ENCODE measurements around the gene TMEM8B. TPM values are rescaled to one million over a fixed set of nuclear protein-coding genes. Genes with fewer than 3 reads are reported as not detected.

Gene TMEM8B
- total and polyA plus RNA-seq, 2 of the 8 experiments (the other 6 are each of a cell fraction or from before 2014, with no cell fraction given): 7.5 to 10.4 TPM

DNA sequence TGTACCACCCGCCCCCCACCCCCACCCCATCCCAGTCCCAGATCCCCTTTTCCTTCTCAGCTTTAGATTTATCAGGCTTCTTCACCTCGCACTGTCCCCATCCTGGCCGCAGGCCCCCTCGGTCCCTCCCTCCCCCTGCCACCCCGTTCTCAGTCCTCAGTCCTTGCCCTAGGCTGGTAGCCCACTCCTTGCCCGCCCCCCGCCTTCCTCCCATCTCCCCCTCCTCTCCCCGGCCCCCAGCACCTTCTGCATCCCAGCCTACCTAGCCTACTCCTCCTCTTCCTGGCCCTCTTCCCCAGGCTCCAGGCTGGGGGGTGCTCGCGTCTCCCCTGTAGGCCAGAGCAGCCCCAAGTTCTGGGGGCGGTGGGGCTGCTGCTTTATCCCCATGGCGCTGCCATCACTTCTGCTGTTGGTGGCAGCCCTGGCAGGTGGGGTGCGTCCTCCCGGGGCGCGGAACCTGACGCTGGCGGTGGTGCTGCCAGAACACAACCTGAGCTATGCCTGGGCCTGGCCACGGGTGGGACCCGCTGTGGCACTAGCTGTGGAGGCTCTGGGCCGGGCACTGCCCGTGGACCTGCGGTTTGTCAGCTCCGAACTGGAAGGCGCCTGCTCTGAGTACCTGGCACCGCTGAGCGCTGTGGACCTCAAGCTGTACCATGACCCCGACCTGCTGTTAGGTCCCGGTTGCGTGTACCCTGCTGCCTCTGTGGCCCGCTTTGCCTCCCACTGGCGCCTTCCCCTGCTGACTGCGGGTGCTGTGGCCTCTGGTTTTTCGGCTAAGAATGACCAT is 36.8 kb upstream of the TMEM8B start:
- no peak overlapping the region for H4K5ac ChIP-seq (ENCODE audit: insufficient read length, low read depth, low read length)
- no peak overlapping the region for H3K27ac ChIP-seq (ENCODE audit: low read depth, low read length)
- H2BK120ac ChIP-seq (replicated peaks; ENCODE audit: low read depth, low read length): no peak overlapping the region
- no peaks in the 10 kb centered on the region for H3K9me3 ChIP-seq (ENCODE audit: insufficient read depth in 2 of 2, low read depth in 1 of 2, low read length in 1 of 2)
- peak overlapping the region; percentile 46 to 91 for H3K4me2 ChIP-seq (ENCODE audit: insufficient read depth in 1 of 2, low read depth in 2 of 2, low read length in 2 of 2)
- H3K18ac ChIP-seq (ENCODE audit: extremely low read depth, low read length): no peak overlapping the region; the same call in 1 of the 2 replicates
- H2AFZ ChIP-seq (ENCODE audit: low read length): no peak overlapping the region
- FAIRE-seq (no peak), DNase-seq (ENCODE audit: low read depth in 1 of 2, low spot score in 2 of 2) (no peak)
- H2BK5ac ChIP-seq (ENCODE audit: low read depth, low read length): no peak overlapping the region
- no peak overlapping the region for H2BK20ac ChIP-seq (ENCODE audit: low read length)
- peaks cover 0 to 10% (median 0%) of the 10 kb centered on the region in 4 experiments; a peak in 4 of 7 replicates for H3K27me3 ChIP-seq (replicated peaks in 1 of 4; ENCODE audit: control insufficient read depth in 3 of 4, extremely low read depth in 1 of 4, insufficient read depth in 3 of 4, low read length in 3 of 4)
- H3K79me2 ChIP-seq (ENCODE audit: control insufficient read depth in 1 of 2, insufficient read depth in 2 of 2, low read length in 2 of 2): no peaks in the 10 kb centered on the region
- 86% methylated on average over 26 of the region's 34 CpGs; no CpG with 5 or more reads in 1 of the 2 experiments for WGBS, 2 experiments (ENCODE audit: extremely low coverage in 1 of 2, insufficient coverage in 1 of 2, insufficient read length in 1 of 2, insufficient replicate concordance in 2 of 2, low coverage in 1 of 2, low lambda C conversion rate in 2 of 2, missing lambda C conversion rate in 1 of 2)
- H3K79me1 ChIP-seq (ENCODE audit: low read depth, low read length): no peaks in the 10 kb centered on the region
- no peak overlapping the region for H3K14ac ChIP-seq (ENCODE audit: insufficient read length)
- peak overlapping the region; percentile 11; the same call in 1 of the 2 replicates for H4K8ac ChIP-seq (ENCODE audit: extremely low read depth, insufficient read depth, low read length)
- 0 out of 2 replicates have a peak overlapping the region, but pooled peaks have one; percentile 65 for H2AK5ac ChIP-seq (ENCODE audit: low read depth, low read length)
- ChIA-PET POLR2A (ENCODE audit: partially characterized antibody) (interaction anchor here (0.7 to 3.9 kb wide), 9 partner anchors 12 to 56 kb away, joined by 3 to 38 read pairs (median 4); partner anchors contain the start of genes FAM221B, HINT2, SPAG8 and TMEM8B), CTCF (ENCODE audit: partially characterized antibody) (interaction anchor here (0.7 to 2.6 kb wide), 14 partner anchors 11 to 135 kb away, joined by 3 to 26 read pairs (median 3); partner anchors contain the start of genes HINT2 and SPAG8)
- H4K91ac ChIP-seq (replicated peaks; ENCODE audit: insufficient read length, low read length): no peak overlapping the region
- no peaks in the 10 kb centered on the region for H4K20me1 ChIP-seq (replicated peaks in 1 of 2; ENCODE audit: control insufficient read depth in 1 of 2, insufficient read depth in 2 of 2, low read length in 2 of 2)
- H2BK15ac ChIP-seq (ENCODE audit: low read length): peak overlapping the region; percentile 16; the same call in 1 of the 2 replicates
- H3K36me3 ChIP-seq (ENCODE audit: control insufficient read depth in 2 of 4, insufficient read depth in 4 of 4, low read length in 3 of 4): no peaks in the 10 kb centered on the region
- H3K4ac ChIP-seq (replicated peaks; ENCODE audit: insufficient read length, low read depth, low read length): no peak overlapping the region
- peaks cover 5 to 13% (median 7%) of the 10 kb centered on the region in 4 experiments; a peak in 6 of 7 replicates for H3K4me1 ChIP-seq (replicated peaks in 1 of 4; ENCODE audit: control insufficient read depth in 3 of 4, insufficient read depth in 4 of 4, low read length in 3 of 4)
- no peak overlapping the region for H3K9ac ChIP-seq (replicated peaks in 1 of 4; ENCODE audit: extremely low read depth in 1 of 4, low read depth in 3 of 4, low read length in 3 of 4)
- H3K4me3 ChIP-seq (ENCODE audit: extremely low read depth in 1 of 4, insufficient read depth in 2 of 4, low read depth in 3 of 4, low read length in 4 of 4): peak overlapping the region in 2 of 4 experiments; percentile 65 to 67; a peak in 6 of 8 replicates
- 0 out of 2 replicates have a peak overlapping the region, but pooled peaks have one; percentile 50 for H2BK12ac ChIP-seq (ENCODE audit: low read depth, low read length)
- no peak overlapping the region for H3K23ac ChIP-seq (ENCODE audit: insufficient read length)
- no peak overlapping the region for H3K56ac ChIP-seq (replicated peaks; ENCODE audit: insufficient read length, low read depth, low read length)
- H3K23me2 ChIP-seq (ENCODE audit: low read depth, low read length): peaks cover 5% of the 10 kb centered on the region; the same call in 1 of the 2 replicates
- TF ChIP-seq TAF1 (IDR thresholded peaks at IDR 0.05; ENCODE audit: low read depth, low read length): no peak
- no peak for TF ChIP-seq PHF8 (conservative IDR thresholded peaks at IDR 0.05; ENCODE audit: low read depth, low read length)
- TF ChIP-seq SP4 (IDR thresholded peaks at IDR 0.05; ENCODE audit: low read length): no peak
- TF ChIP-seq EP300 (IDR thresholded peaks at IDR 0.05; ENCODE audit: borderline replicate concordance in 1 of 2, low read depth in 2 of 2, low read length in 2 of 2): no peak
- no peak for TF ChIP-seq ZNF274 (IDR thresholded peaks at IDR 0.05; ENCODE audit: borderline replicate concordance, extremely low read depth, low read length)
- no peak for TF ChIP-seq RFX5 (IDR thresholded peaks at IDR 0.05; ENCODE audit: borderline replicate concordance, low read depth, low read length)
- TF ChIP-seq NANOG (IDR thresholded peaks at IDR 0.05; ENCODE audit: insufficient read depth, low read depth, low read length, poor library complexity, severe bottlenecking): no peak
- no peak for TF ChIP-seq TEAD4 (IDR thresholded peaks at IDR 0.05; ENCODE audit: low read depth, low read length)
- no peak for TF ChIP-seq CHD1 (IDR thresholded peaks at IDR 0.05; ENCODE audit: low read depth, low read length)
- TF ChIP-seq POU5F1 (IDR thresholded peaks at IDR 0.05; ENCODE audit: low read depth, low read length): no peak
- TF ChIP-seq, protein P1, sequence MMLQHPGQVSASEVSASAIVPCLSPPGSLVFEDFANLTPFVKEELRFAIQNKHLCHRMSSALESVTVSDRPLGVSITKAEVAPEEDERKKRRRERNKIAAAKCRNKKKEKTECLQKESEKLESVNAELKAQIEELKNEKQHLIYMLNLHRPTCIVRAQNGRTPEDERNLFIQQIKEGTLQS (IDR thresholded peaks at IDR 0.05; ENCODE audit: insufficient read depth, low read depth, low read length): no peak
